ENCODE data around the gene BAX.

BAX gene

DNA sequence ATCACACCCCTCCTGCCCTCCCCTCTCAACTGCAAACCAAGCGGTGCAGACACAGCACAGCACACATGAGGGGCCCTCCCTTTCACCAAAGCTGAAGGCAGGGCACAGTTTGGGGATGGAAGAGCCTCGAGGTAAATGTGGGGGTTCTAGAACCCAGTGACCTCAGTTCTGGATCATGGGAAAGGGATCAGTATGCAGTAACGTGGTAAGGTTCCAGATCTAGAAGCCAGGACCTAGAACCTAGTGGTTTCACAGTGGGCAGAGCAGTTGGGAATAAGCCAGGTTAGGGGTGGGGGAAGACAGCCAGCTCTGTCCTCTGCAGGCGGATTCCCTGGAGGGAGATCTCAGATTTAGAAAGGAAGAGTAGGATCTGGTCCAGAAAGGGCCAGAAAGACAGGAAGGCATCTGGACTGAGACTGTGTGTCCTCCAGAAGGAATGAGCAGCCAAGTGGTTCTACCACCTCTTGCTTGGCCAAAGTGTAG lies 13.5 kb downstream of the BAX start:
- H3K4me2 ChIP-seq (ENCODE audit: low read depth, low read length), result no peak overlapping the region
- no peak for DNase-seq
- H3K9me3 ChIP-seq (replicated peaks; ENCODE audit: insufficient read depth, low read length), result no peaks in the 10 kb centered on the region
- no peak overlapping the region for H2AFZ ChIP-seq (ENCODE audit: low read length)
- H3F3A ChIP-seq (ENCODE audit: insufficient read depth, low read length), result peaks cover 45% of the 10 kb centered on the region
- no peak overlapping the region for H3K4me3 ChIP-seq (ENCODE audit: low read length)
- H3K79me2 ChIP-seq (ENCODE audit: low read length), result peaks cover 21% of the 10 kb centered on the region
- H3K9ac ChIP-seq (ENCODE audit: low read length), result no peak overlapping the region
- H4K20me1 ChIP-seq (ENCODE audit: insufficient read depth, low read length), result no peaks in the 10 kb centered on the region
- TF ChIP-seq EZH2phosphoT487 (IDR thresholded peaks at IDR 0.05; ENCODE audit: low read length) (no peak), EZH2 (optimal IDR thresholded peaks at IDR 0.05; ENCODE audit: low read depth, low read length) (no peak)
- TF ChIP-seq, protein P1, sequence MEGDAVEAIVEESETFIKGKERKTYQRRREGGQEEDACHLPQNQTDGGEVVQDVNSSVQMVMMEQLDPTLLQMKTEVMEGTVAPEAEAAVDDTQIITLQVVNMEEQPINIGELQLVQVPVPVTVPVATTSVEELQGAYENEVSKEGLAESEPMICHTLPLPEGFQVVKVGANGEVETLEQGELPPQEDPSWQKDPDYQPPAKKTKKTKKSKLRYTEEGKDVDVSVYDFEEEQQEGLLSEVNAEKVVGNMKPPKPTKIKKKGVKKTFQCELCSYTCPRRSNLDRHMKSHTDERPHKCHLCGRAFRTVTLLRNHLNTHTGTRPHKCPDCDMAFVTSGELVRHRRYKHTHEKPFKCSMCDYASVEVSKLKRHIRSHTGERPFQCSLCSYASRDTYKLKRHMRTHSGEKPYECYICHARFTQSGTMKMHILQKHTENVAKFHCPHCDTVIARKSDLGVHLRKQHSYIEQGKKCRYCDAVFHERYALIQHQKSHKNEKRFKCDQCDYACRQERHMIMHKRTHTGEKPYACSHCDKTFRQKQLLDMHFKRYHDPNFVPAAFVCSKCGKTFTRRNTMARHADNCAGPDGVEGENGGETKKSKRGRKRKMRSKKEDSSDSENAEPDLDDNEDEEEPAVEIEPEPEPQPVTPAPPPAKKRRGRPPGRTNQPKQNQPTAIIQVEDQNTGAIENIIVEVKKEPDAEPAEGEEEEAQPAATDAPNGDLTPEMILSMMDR (IDR thresholded peaks at IDR 0.05; ENCODE audit: low read length), result no peak
- no peaks in the 10 kb centered on the region for H3K9me2 ChIP-seq (replicated peaks; ENCODE audit: insufficient read depth, low read length)
- no peaks in the 10 kb centered on the region for H3K27me3 ChIP-seq (replicated peaks; ENCODE audit: insufficient read depth, low read length)
- peaks cover 35% of the 10 kb centered on the region for H3K4me1 ChIP-seq (ENCODE audit: low read length)
- peak overlapping the region; percentile 47; the same call in 1 of the 2 replicates for H3K27ac ChIP-seq (ENCODE audit: low read length)
- H3K36me3 ChIP-seq (replicated peaks; ENCODE audit: insufficient read depth, low read length), result no peaks in the 10 kb centered on the region

DNA sequence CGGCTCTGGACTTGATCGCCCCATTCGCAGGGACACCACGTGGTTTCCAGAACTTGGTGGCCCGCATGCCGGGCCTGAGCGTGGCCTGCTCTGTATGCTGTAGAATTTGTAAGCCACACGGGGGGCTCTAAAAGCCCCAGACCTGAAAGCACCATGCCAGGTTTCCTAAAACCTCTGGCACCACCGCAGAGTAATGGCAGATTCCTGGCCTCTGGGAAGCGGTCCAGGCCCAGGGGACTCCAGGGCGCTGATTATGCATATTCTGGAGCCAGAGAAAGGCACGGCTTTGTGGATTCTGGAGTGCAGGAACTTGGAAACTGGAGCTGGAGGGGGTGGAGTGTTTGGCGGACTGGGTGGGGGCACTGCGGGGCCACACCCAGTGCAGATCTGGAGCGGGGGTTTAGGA lies 14.1 kb downstream of the BAX start:
- Histone ChIP-seq H3K27me3 (replicated peaks; ENCODE audit: insufficient read depth, low read length) (no peaks in the 10 kb centered on the region), H4K20me1 (ENCODE audit: insufficient read depth, low read length) (no peaks in the 10 kb centered on the region), H3K4me1 (ENCODE audit: low read length) (peaks cover 29% of the 10 kb centered on the region), H3K9ac (ENCODE audit: low read length) (no peak overlapping the region), H3F3A (ENCODE audit: insufficient read depth, low read length) (peaks cover 40% of the 10 kb centered on the region), H2AFZ (ENCODE audit: low read length) (no peak overlapping the region), H3K9me3 (replicated peaks; ENCODE audit: insufficient read depth, low read length) (no peaks in the 10 kb centered on the region), H3K27ac (ENCODE audit: low read length) (no peak overlapping the region), H3K79me2 (ENCODE audit: low read length) (peaks cover 21% of the 10 kb centered on the region), H3K9me2 (replicated peaks; ENCODE audit: insufficient read depth, low read length) (no peaks in the 10 kb centered on the region), H3K4me3 (ENCODE audit: low read length) (no peak overlapping the region), H3K36me3 (replicated peaks; ENCODE audit: insufficient read depth, low read length) (no peaks in the 10 kb centered on the region), H3K4me2 (ENCODE audit: low read depth, low read length) (no peak overlapping the region)
- TF ChIP-seq EZH2 (optimal IDR thresholded peaks at IDR 0.05; ENCODE audit: low read depth, low read length), result no peak
- TF ChIP-seq EZH2phosphoT487 (IDR thresholded peaks at IDR 0.05; ENCODE audit: low read length), result no peak
- no peak for DNase-seq

DNA sequence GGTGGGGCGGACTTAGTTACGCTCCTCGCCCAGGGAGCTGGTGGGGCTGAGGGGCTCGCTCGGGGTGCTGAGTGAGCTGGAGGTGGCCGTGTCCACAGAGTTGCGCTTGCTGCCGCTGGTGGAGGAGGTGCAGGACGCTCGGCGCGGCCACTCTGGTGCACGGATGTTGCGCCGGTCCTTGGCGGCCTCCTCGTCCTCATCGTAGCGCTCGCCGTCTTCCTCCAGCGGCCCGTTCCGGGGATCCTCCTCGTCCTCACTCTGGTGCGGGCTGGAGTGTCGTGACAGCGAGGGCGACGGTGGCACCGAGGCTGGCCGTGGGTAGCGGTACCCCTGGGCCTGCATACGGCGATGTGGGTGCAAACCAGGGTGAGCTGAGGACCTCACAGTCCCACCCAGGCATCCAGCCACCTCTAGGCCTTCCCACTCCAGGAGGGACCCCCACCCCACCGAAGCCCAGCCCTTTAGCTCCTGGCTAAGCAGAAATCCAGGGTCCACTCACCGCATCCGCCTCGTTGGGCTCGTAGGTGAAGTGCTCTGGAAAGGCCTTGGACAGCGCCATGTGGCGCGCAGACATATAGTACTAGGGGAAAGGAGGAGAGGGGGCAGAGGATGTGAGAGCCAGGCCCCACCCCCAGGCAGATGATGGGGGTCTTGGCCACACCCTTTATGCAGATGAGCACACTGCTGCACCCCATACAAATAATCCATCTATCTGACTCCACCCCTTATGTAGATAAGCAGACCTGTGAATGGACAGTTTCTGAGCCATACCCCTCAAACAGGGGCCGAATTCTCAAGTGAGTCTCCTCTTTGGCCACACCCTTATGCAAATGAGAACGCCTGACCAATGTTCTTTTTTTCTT lies 14.8 kb downstream of the BAX start:
- no peaks in the 10 kb centered on the region for H3K36me3 ChIP-seq (replicated peaks; ENCODE audit: insufficient read depth, low read length)
- H3F3A ChIP-seq (ENCODE audit: insufficient read depth, low read length), result peaks cover 35% of the 10 kb centered on the region
- peaks cover 19% of the 10 kb centered on the region for H3K79me2 ChIP-seq (ENCODE audit: low read length)
- H3K9me2 ChIP-seq (replicated peaks; ENCODE audit: insufficient read depth, low read length), result no peaks in the 10 kb centered on the region
- no peaks in the 10 kb centered on the region for H4K20me1 ChIP-seq (ENCODE audit: insufficient read depth, low read length)
- H3K9me3 ChIP-seq (replicated peaks; ENCODE audit: insufficient read depth, low read length), result no peaks in the 10 kb centered on the region
- H3K4me2 ChIP-seq (ENCODE audit: low read depth, low read length), result no peak overlapping the region
- H3K4me3 ChIP-seq (ENCODE audit: low read length), result no peak overlapping the region
- H3K9ac ChIP-seq (ENCODE audit: low read length), result no peak overlapping the region
- H3K27ac ChIP-seq (ENCODE audit: low read length), result no peak overlapping the region
- DNase-seq, result peak; percentile 24
- peaks cover 22% of the 10 kb centered on the region for H3K4me1 ChIP-seq (ENCODE audit: low read length)
- H3K27me3 ChIP-seq (replicated peaks; ENCODE audit: insufficient read depth, low read length), result no peaks in the 10 kb centered on the region
- no peak overlapping the region for H2AFZ ChIP-seq (ENCODE audit: low read length)
- TF ChIP-seq, protein P1 (IDR thresholded peaks at IDR 0.05; ENCODE audit: low read length), result no peak
- TF ChIP-seq EZH2 (optimal IDR thresholded peaks at IDR 0.05; ENCODE audit: low read depth, low read length) (no peak), EZH2phosphoT487 (IDR thresholded peaks at IDR 0.05; ENCODE audit: low read length) (no peak)
